Suprapubic skin (tissue), 4 donors: ENCODE results near the gene OR10G7.

Experiments
- POLR2A ChIP-seq, 2 donors: fragments of 450-650 bp; IDR thresholded peaks; one replicate each; pipeline ENCODE4 v1.6.1; 2017; ENCODE audit warnings: antibody characterized with exemption in 2 of 2, mild to moderate bottlenecking in 2 of 2, moderate library complexity in 2 of 2
- POLR2AphosphoS5 ChIP-seq, 3 donors: sonication (generic); formaldehyde crosslinking; IDR thresholded peaks; one replicate each; pipeline ENCODE4 v1.6.1; 2017; ENCODE audit warnings: antibody characterized with exemption in 3 of 3
- TF ChIP-seq, protein P1 (sequence below), 2 donors: fragments of 200-600 bp in 1 of 2; fragments of 450-650 bp in 1 of 2; sonication (generic) in 1 of 2; IDR thresholded peaks; one replicate each; pipeline ENCODE4 v1.5.1; 2016 to 2019; ENCODE audit warnings: antibody characterized with exemption in 2 of 2, mild to moderate bottlenecking in 1 of 2, moderate library complexity in 1 of 2

DNA sequence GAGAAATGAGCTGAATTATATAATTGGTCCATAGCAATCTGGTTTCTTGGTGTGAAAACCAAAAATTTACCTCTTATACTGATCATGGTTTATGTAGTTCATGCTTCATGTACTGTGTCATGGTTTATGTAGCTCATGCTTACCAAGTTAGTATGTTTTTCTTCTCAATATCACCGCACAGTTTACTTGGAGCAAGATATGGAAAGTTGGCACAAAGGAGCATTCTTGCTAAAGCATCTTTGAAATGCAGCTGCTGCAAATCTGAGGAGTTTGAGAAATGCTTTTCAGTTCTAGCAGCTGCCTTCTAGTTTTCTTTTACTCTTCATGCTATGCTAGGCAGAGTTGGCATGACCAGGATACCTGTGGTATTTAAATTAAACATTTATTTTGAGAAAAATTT, 4.5 kb downstream of the OR10G7 start:
- TF ChIP-seq, protein P1, sequence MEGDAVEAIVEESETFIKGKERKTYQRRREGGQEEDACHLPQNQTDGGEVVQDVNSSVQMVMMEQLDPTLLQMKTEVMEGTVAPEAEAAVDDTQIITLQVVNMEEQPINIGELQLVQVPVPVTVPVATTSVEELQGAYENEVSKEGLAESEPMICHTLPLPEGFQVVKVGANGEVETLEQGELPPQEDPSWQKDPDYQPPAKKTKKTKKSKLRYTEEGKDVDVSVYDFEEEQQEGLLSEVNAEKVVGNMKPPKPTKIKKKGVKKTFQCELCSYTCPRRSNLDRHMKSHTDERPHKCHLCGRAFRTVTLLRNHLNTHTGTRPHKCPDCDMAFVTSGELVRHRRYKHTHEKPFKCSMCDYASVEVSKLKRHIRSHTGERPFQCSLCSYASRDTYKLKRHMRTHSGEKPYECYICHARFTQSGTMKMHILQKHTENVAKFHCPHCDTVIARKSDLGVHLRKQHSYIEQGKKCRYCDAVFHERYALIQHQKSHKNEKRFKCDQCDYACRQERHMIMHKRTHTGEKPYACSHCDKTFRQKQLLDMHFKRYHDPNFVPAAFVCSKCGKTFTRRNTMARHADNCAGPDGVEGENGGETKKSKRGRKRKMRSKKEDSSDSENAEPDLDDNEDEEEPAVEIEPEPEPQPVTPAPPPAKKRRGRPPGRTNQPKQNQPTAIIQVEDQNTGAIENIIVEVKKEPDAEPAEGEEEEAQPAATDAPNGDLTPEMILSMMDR (IDR thresholded peaks at IDR 0.05): no peak
- TF ChIP-seq POLR2A (IDR thresholded peaks at IDR 0.05) (no peak), POLR2AphosphoS5 (IDR thresholded peaks at IDR 0.05) (no peak)
